ENCODE measurements around the gene PDE7B. TPM values are rescaled to one million over a fixed set of nuclear protein-coding genes. Genes with fewer than 3 reads are reported as not detected.

Gene PDE7B
- total RNA-seq, 3 donors from 2014 or later: 2.1 to 4.0 (median 2.2) TPM

- intact Hi-C loops (cut with DNase I, micrococcal nuclease): no loop called here
Measured at GRCh38 chr6:135880066-135880972, 28.8 kb downstream of the PDE7B start.

GRCh38 chr6:135883045-135883444 lies 31.5 kb downstream of the PDE7B start:
- no peaks in the 10 kb centered on the region for H3K36me3 ChIP-seq (ENCODE audit: low read depth)
- no peak overlapping the region for H3K4me3 ChIP-seq
- H3K4me1 ChIP-seq (ENCODE audit: low read depth): no peaks in the 10 kb centered on the region
- ATAC-seq (no peak), DNase-seq (no peak)
- no peak for TF ChIP-seq CTCF (IDR thresholded peaks at IDR 0.05)
- H3K9me3 ChIP-seq: no peaks in the 10 kb centered on the region
- intact Hi-C loops (cut with DNase I, micrococcal nuclease): no loop called here

More at GRCh38 chr6:135880066-135880972, 28.8 kb downstream of the PDE7B start:
- Histone ChIP-seq H3K9me3 (no peaks in the 10 kb centered on the region), H3K4me3 (no peak overlapping the region), H3K4me1 (ENCODE audit: low read depth) (no peaks in the 10 kb centered on the region), H3K36me3 (ENCODE audit: low read depth) (no peaks in the 10 kb centered on the region)
- peak in 1 of 3 donors; percentile 48 for DNase-seq
- no peak for TF ChIP-seq CTCF (IDR thresholded peaks at IDR 0.05)
- ATAC-seq: peak; percentile 89

GRCh38 chr6:135883536-135883935 lies 32.0 kb downstream of the PDE7B start:
- intact Hi-C loops (cut with DNase I, micrococcal nuclease): no loop called here
- no peak for DNase-seq
- H3K4me3 ChIP-seq: no peak overlapping the region
- TF ChIP-seq CTCF (IDR thresholded peaks at IDR 0.05): no peak
- H3K4me1 ChIP-seq (ENCODE audit: low read depth): no peaks in the 10 kb centered on the region
- no peaks in the 10 kb centered on the region for H3K36me3 ChIP-seq (ENCODE audit: low read depth)
- H3K9me3 ChIP-seq: no peaks in the 10 kb centered on the region
- no peak for ATAC-seq

GRCh38 chr6:135884136-135884535 lies 32.6 kb downstream of the PDE7B start:
- Histone ChIP-seq H3K9me3 (no peaks in the 10 kb centered on the region), H3K4me3 (no peak overlapping the region), H3K4me1 (ENCODE audit: low read depth) (no peaks in the 10 kb centered on the region), H3K36me3 (ENCODE audit: low read depth) (no peaks in the 10 kb centered on the region)
- DNase-seq: no peak
- intact Hi-C loops (cut with DNase I, micrococcal nuclease): no loop called here
- ATAC-seq: no peak
- TF ChIP-seq CTCF (IDR thresholded peaks at IDR 0.05): no peak

- no peak for DNase-seq
- intact Hi-C loops (cut with DNase I, micrococcal nuclease): no loop called here
- ATAC-seq: no peak
Measured at GRCh38 chr6:135887069-135887468, 35.6 kb downstream of the PDE7B start.

More at GRCh38 chr6:135887069-135887468, 35.6 kb downstream of the PDE7B start:
- no peaks in the 10 kb centered on the region for H3K4me1 ChIP-seq (ENCODE audit: low read depth)
- TF ChIP-seq CTCF (IDR thresholded peaks at IDR 0.05): no peak
- H3K9me3 ChIP-seq: no peaks in the 10 kb centered on the region
- no peaks in the 10 kb centered on the region for H3K36me3 ChIP-seq (ENCODE audit: low read depth)
- no peak overlapping the region for H3K4me3 ChIP-seq

Measured in mucosa of descending colon (tissue), 3 donors.